Endothelial cell of umbilical vein (primary cell): ENCODE measurements around the gene RNF214. TPM values are rescaled to one million over a fixed set of nuclear protein-coding genes. Genes with fewer than 3 reads are reported as not detected.

Source experiments
- BruUV-seq: library from RNA; stranded (reverse); fragments of 400-500 nt; replicated peaks from 2 replicates; lab custom pipeline; 2021; lab: Mats Ljungman, UMichigan
- CTCF ChIA-PET: fragments of 300-600, 350-600 bp; sonication (Branson Sonifier 250); formaldehyde crosslinking; loops from one replicate; lab custom pipeline; 2021; ENCODE audit warnings: antibody characterized with exemption, inconsistent platforms; lab: Charles Lee
- POLR2A ChIA-PET: fragments of 300-600, 350-600 bp; sonication (Branson Sonifier 250); formaldehyde crosslinking; loops from one replicate; lab custom pipeline; 2021; ENCODE audit warnings: antibody characterized with exemption, inconsistent platforms; lab: Charles Lee
- DNase-seq: peaks from one replicate; pipeline ENCODE4 v3.0.0-alpha.2; 2011; ENCODE audit warnings: low read depth, low spot score
- FAIRE-seq: peaks from 2 replicates; lab custom pipeline; 2011; peaks lifted over from hg19 to GRCh38; lab: Jason Lieb, UNC
- H2AFZ ChIP-seq: 2 replicates; pipeline ENCODE4 v1.6.0; 2012; ENCODE audit warnings: low read depth, low read length, control low read depth, inconsistent platforms
- H3K27ac ChIP-seq: 2 replicates; pipeline ENCODE4 v1.5.1; 2011; ENCODE audit warnings: low read depth, mild to moderate bottlenecking, control low read depth, low read length, moderate library complexity; ENCODE audit not compliant: insufficient read depth
- H3K27me3 ChIP-seq, 2 experiments: 2 replicates each; pipeline versions ENCODE4 v1.6.0 to v1.6.1; 2011; ENCODE audit warnings: low read length in 2 of 2, mixed read lengths in 1 of 2; ENCODE audit not compliant: control insufficient read depth in 2 of 2, insufficient read depth in 2 of 2
- H3K36me3 ChIP-seq, 2 experiments: 2 replicates in 1 of 2; 3 replicates in 1 of 2; pipeline ENCODE4 v1.5.1; 2011; ENCODE audit warnings: low read length in 2 of 2, mild to moderate bottlenecking in 1 of 2, moderate library complexity in 1 of 2; ENCODE audit not compliant: control insufficient read depth in 2 of 2, insufficient read depth in 2 of 2; ENCODE audit errors: extremely low read depth in 1 of 2
- H3K4me1 ChIP-seq: 3 replicates; pipeline ENCODE4 v1.5.1; 2011; ENCODE audit warnings: mild to moderate bottlenecking, low read length; ENCODE audit not compliant: control insufficient read depth, insufficient read depth; ENCODE audit errors: extremely low read depth
- H3K4me2 ChIP-seq: 2 replicates; pipeline ENCODE4 v1.6.1; 2011; ENCODE audit warnings: low read length, control low read depth, mixed read lengths; ENCODE audit not compliant: insufficient read depth
- H3K4me3 ChIP-seq, 3 experiments: fragments of 200-600 bp in 1 of 3; sonication (generic), shearing (Covaris generic) in 1 of 3; replicated peaks in 1 of 3; 2 replicates each; pipeline ENCODE4 v1.5.1; 2011 to 2016; ENCODE audit warnings: control low read depth in 3 of 3, low read length in 3 of 3, mild to moderate bottlenecking in 2 of 3, inconsistent platforms in 1 of 3, low read depth in 1 of 3, moderate library complexity in 1 of 3; ENCODE audit not compliant: insufficient read depth in 1 of 3
- H3K79me2 ChIP-seq: 2 replicates; pipeline ENCODE4 v1.6.0; 2012; ENCODE audit warnings: low read length, inconsistent platforms; ENCODE audit not compliant: control insufficient read depth, insufficient read depth
- H3K9ac ChIP-seq: replicated peaks from 2 replicates; pipeline ENCODE3; 2011; ENCODE audit warnings: low read length, control low read depth; ENCODE audit not compliant: insufficient read depth; ENCODE audit errors: extremely low read depth
- H3K9me1 ChIP-seq: replicated peaks from 3 replicates; pipeline ENCODE4 v1.6.0; 2011; ENCODE audit warnings: mild to moderate bottlenecking, low read length; ENCODE audit not compliant: control insufficient read depth, insufficient read depth; ENCODE audit errors: extremely low read depth
- H3K9me3 ChIP-seq: replicated peaks from 2 replicates; pipeline ENCODE4 v1.5.1; 2012; ENCODE audit warnings: low read length, inconsistent platforms; ENCODE audit not compliant: control insufficient read depth, insufficient read depth
- H4K20me1 ChIP-seq: replicated peaks from 2 replicates; pipeline ENCODE3; 2011; ENCODE audit warnings: mild to moderate bottlenecking, low read length; ENCODE audit not compliant: control insufficient read depth, insufficient read depth; ENCODE audit errors: extremely low read depth
- EZH2 ChIP-seq: IDR thresholded peaks from 2 replicates; pipeline ENCODE4 v1.6.1; 2012; ENCODE audit warnings: borderline replicate concordance, low read depth, mild to moderate bottlenecking, moderate library complexity, low read length, inconsistent platforms; ENCODE audit not compliant: severe bottlenecking
- FOS ChIP-seq: IDR thresholded peaks from 2 replicates; pipeline ENCODE4 v1.6.1; 2011; ENCODE audit warnings: mild to moderate bottlenecking, low read length, moderate library complexity, borderline replicate concordance; ENCODE audit not compliant: insufficient read depth
- GATA2 ChIP-seq: IDR thresholded peaks from 2 replicates; pipeline ENCODE4 v1.7.0; 2011; ENCODE audit warnings: low read depth, mild to moderate bottlenecking, moderate library complexity, mixed read lengths, low read length; ENCODE audit not compliant: insufficient read length, insufficient read depth
- JUN ChIP-seq: IDR thresholded peaks from 2 replicates; pipeline ENCODE4 v1.6.1; 2011; ENCODE audit warnings: borderline replicate concordance, low read depth; ENCODE audit not compliant: insufficient read length, insufficient read depth
- MYC ChIP-seq: IDR thresholded peaks from one replicate; pipeline ENCODE4 v1.6.1; 2011; ENCODE audit warnings: mild to moderate bottlenecking, low read depth, low read length
- POLR2A ChIP-seq: IDR thresholded peaks from 2 replicates; pipeline ENCODE4 v1.6.1; 2012; ENCODE audit warnings: low read depth, mild to moderate bottlenecking, control low read depth, low read length
- POLR2AphosphoS5 ChIP-seq: IDR thresholded peaks from 2 replicates; pipeline ENCODE4 v1.6.1; 2012; ENCODE audit warnings: low read depth, mild to moderate bottlenecking, control low read depth, low read length, moderate library complexity; ENCODE audit not compliant: insufficient read depth
- dilution Hi-C: fragments of 300-500 bp; cut with MboI; formaldehyde crosslinking; loops from one replicate; pipeline ENCODE4 v1.15.0; 2019; ENCODE audit warnings: low sequenced_read_pairs; ENCODE audit not compliant: extremely low pct_ligation_motif_present
- intact Hi-C: fragments of 100-400 bp; cut with micrococcal nuclease; formaldehyde crosslinking; loops from one replicate; pipeline ENCODE4 v1.10.0; 2022
- polyA plus RNA-seq, 4 experiments: library from polyadenylated mRNA; depleted of rRNA in 3 of 4; stranded (reverse) in 3 of 4; unstranded in 1 of 4; fragments of >200 nt; gene quantifications; 2 replicates each; pipeline versions ENCODE4 v1.2.1 to v1.2.3, GENCODE V29; 2011 to 2012; ENCODE audit warnings: missing spikeins in 1 of 4
- total RNA-seq: library from RNA; stranded (reverse); gene quantifications from 2 replicates; pipeline ENCODE4 v1.2.3, GENCODE V29; 2021
- TF ChIP-seq, protein P1 (sequence below): IDR thresholded peaks from 2 replicates; pipeline ENCODE4 v1.6.1; 2011; ENCODE audit not compliant: insufficient read depth, insufficient read length
- TF ChIP-seq, protein P2 (sequence below), 2 donors: IDR thresholded peaks; 1 replicate in 1 of 2; 2 replicates in 1 of 2; pipeline ENCODE4 v1.5.1; 2011; ENCODE audit warnings: low read length in 2 of 2, mild to moderate bottlenecking in 2 of 2, moderate library complexity in 2 of 2, control low read depth in 1 of 2, inconsistent platforms in 1 of 2, low read depth in 1 of 2; ENCODE audit not compliant: insufficient read depth in 1 of 2; ENCODE audit errors: extremely low read depth in 1 of 2

RNF214 gene
- total and polyA plus RNA-seq, 2 donors (not counting 3 experiments of a cell fraction or from before 2014, with no cell fraction given), result 24.3 to 28.2 TPM

DNA sequence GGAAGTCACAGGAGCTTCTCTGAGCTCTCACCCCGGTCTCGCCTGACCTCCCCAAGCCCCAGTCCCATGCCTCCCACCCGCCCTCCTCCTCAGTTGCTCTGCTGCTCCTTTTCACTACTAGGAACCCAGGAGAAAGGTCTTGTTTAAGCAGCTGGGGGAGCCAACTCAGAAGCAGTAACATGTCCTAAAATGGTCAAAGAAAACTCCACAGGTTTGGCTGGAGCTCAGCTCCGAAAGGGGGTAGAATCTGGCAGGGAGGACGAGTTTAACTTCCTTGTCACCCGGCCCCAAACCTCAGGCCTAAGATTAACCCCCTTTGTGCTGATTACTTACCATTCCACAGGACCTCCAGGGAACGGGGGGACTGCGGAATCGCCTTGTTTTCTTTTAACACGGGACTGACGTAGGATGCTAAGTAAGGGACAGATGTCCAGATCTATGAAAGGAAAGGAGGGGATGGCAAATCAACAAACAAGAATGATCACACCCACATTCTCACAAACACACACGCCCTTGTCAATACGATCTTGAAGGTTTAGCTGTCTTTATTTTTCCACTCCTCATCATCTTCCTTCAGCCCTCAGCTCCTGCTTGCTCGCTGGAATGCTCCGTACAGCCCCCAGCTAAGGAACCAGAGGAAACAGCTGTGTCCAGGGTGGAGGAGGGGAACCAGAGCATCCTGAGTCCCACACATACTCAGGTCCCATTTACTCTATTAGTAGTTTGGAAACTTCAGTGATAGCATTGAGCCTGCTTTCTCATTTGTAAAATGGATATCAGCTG lies 14.1 kb upstream of the RNF214 start:
- TF ChIP-seq, protein P1, sequence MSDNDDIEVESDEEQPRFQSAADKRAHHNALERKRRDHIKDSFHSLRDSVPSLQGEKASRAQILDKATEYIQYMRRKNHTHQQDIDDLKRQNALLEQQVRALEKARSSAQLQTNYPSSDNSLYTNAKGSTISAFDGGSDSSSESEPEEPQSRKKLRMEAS, result no peak
- no peak for TF ChIP-seq JUN
- ChIA-PET POLR2A (no interaction called here), CTCF (interaction anchor here (1.2 to 3.7 kb wide), 4 partner anchors 8 to 427 kb away, joined by 3 to 17 read pairs (median 6); partner anchors contain the start of gene APOA5)
- Histone ChIP-seq H3K4me1 (peaks cover 11% of the 10 kb centered on the region), H3K4me3 (no peak overlapping the region), H3K27me3 (no peaks in the 10 kb centered on the region), H3K36me3 (peaks cover 2 to 24% of the 10 kb centered on the region in 2 experiments), H3K9me1 (no peaks in the 10 kb centered on the region), H3K4me2 (no peak overlapping the region), H2AFZ (no peak overlapping the region), H3K9ac (no peak overlapping the region), H3K9me3 (no peaks in the 10 kb centered on the region), H3K79me2 (no peaks in the 10 kb centered on the region), H3K27ac (no peak overlapping the region), H4K20me1 (no peaks in the 10 kb centered on the region)
- dilution Hi-C loops, result no loop called here
- peak; percentile 35 for DNase-seq
- intact Hi-C loops, result no loop called here
- no TSS peak for BruUV-seq
- FAIRE-seq, result peak; percentile 28

DNA sequence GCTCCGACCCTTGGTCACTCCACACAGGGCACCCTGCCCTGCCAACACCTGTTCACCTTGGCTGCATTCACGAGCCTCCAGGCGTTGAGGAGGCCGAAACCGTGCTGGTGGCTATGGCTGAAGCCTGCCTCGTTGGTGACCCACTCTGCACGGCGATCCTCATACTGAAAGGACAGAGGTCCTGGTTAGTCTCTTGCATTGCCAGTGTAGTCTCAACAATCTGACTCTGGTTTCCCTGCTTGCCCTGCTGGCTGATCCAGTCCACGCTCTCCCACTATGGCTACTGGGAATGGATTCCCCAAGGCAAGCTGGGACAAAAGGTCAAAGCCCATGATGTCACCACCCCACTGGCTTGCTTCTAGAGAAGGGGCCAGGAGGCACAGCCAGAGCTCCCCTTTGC lies 13.5 kb upstream of the RNF214 start:
- peaks cover 11% of the 10 kb centered on the region for H3K4me1 ChIP-seq
- CTCF ChIA-PET, result interaction anchor here (0.5 to 1.4 kb wide), 4 partner anchors 9 to 428 kb away, joined by 3 to 6 read pairs (median 3); partner anchors contain the start of gene APOA5
- H3K9ac ChIP-seq, result no peak overlapping the region
- BruUV-seq, result no TSS peak
- H3K27me3 ChIP-seq, result no peaks in the 10 kb centered on the region
- H3K4me3 ChIP-seq, result no peak overlapping the region
- H3K9me3 ChIP-seq, result no peaks in the 10 kb centered on the region
- no peak overlapping the region for H2AFZ ChIP-seq
- dilution Hi-C loops, result no loop called here
- no peak overlapping the region for H3K4me2 ChIP-seq
- TF ChIP-seq, protein P1, result no peak
- TF ChIP-seq EZH2 (no peak), JUN (no peak), POLR2AphosphoS5 (no peak), GATA2 (no peak), MYC (no peak), POLR2A (no peak), FOS (no peak)
- TF ChIP-seq, protein P2, sequence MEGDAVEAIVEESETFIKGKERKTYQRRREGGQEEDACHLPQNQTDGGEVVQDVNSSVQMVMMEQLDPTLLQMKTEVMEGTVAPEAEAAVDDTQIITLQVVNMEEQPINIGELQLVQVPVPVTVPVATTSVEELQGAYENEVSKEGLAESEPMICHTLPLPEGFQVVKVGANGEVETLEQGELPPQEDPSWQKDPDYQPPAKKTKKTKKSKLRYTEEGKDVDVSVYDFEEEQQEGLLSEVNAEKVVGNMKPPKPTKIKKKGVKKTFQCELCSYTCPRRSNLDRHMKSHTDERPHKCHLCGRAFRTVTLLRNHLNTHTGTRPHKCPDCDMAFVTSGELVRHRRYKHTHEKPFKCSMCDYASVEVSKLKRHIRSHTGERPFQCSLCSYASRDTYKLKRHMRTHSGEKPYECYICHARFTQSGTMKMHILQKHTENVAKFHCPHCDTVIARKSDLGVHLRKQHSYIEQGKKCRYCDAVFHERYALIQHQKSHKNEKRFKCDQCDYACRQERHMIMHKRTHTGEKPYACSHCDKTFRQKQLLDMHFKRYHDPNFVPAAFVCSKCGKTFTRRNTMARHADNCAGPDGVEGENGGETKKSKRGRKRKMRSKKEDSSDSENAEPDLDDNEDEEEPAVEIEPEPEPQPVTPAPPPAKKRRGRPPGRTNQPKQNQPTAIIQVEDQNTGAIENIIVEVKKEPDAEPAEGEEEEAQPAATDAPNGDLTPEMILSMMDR (IDR thresholded peaks at IDR 0.05; ENCODE audit: extremely low read depth in 1 of 2, insufficient read depth in 1 of 2, low read depth in 1 of 2, low read length in 2 of 2), result no peak
- H3K9me1 ChIP-seq, result no peaks in the 10 kb centered on the region
- H3K27ac ChIP-seq, result no peak overlapping the region
- DNase-seq, result no peak
- no peaks in the 10 kb centered on the region for H4K20me1 ChIP-seq
- no peak for FAIRE-seq
- H3K79me2 ChIP-seq, result no peaks in the 10 kb centered on the region
- peaks cover 0 to 23% of the 10 kb centered on the region in 2 experiments for H3K36me3 ChIP-seq
- POLR2A ChIA-PET, result no interaction called here
- intact Hi-C loops, result no loop called here
